ENCODE data around the gene TMEM255A.
"Not testable (repeated sequence)": the region's sequence is repeated elsewhere in the genome, so short reads cannot be mapped to it uniquely, and the experiment has no call there.

Gene TMEM255A

DNA sequence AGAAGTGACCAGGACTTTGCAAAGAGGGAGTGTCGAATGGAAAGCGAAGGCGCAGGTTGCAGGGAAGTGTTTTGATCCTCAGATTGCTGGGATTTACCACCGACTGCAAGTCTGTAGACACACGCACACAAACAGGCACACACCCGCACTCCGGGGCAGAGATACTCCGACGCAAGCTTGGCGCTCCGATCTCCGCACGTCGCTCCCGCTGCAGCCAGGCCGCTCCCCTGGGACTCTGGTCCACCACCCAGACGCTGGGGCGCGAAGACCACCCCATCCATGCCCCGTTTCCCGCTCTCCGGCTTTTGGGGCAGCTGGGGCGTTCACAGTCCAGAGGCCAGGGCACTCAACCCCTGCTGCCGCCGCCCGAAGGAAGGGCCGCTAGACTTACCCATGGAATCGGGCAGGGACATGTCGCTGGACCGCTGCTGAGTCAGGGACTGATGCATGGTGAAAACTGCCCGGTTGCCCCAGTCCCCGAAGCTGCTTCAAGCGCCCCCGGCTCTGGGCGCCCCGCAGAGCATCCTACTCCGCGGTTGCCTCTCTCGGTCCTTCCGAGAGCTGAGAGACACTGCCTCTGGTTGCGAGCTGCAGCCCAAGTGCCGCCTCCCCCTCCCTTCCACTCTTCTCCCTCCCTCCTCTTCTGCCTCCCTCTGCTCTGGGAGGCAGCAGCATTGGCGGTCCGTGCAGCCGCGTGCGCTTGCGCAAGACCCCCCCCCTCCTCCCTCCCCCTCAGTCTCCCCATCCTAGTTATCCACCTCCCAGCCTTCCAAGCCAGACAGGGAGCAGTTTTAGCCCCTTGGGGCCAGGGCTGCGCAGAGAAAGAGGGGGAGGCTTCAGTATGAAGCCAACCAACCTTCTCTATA is at the start of gene TMEM255A:
Gene TMEM255A, minus strand, starts transcription at position 601 of the 866 bp plus-strand sequence. Its CDS starts 152 bp downstream, at position 449.
- DNase-seq (ENCODE audit: low spot score), result no peak

- DNase-seq (ENCODE audit: low spot score), result no peak
Measured at GRCh38 chrX:120358737-120359456, 47.6 kb upstream of the TMEM255A start.

- no peak for DNase-seq (ENCODE audit: low spot score)
Measured at GRCh38 chrX:120357186-120357585, 45.9 kb upstream of the TMEM255A start.

GRCh38 chrX:120356084-120356483 is 44.8 kb upstream of the TMEM255A start:
- DNase-seq (ENCODE audit: low spot score), result no peak

DNA sequence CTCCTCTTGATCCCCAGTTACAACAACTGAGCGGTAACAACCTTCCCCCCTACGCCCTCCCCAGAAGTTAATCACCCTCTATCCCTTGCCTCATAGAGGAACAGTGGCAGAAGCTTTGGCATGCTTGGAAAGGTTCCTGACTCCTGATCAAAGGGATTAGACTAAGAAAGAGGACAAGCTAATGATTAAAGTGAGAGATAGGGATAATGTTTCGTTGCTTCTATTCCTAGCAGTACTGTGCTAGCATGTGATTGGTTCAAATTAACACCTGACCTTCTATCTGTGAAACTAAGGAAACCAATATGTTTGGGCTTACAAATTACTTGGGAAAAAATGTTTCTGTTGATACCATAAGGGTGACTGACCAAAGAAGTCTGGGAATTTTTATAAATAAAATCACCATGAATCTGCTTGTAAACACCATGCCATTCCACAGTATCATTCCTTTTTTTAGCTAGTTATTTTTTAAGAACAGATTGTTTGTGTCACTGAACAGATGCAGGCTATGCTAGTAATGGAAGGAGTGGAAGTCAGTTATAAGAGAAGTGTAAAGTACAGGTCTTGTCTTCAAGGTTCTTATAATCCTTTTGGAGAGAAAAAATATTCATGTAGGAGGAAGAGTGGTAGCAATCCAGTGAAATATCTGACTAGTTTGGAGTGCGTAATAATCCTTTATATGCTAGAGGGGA is 39.3 kb upstream of the TMEM255A start:
- no peak for DNase-seq (ENCODE audit: low spot score)

GRCh38 chrX:120344566-120344965 is 33.3 kb upstream of the TMEM255A start:
- not testable (repeated sequence) for DNase-seq (ENCODE audit: low spot score)

- DNase-seq (ENCODE audit: low spot score), result no peak
Measured at GRCh38 chrX:120336899-120337298, 25.6 kb upstream of the TMEM255A start.

GRCh38 chrX:120335289-120335688 is 24.0 kb upstream of the TMEM255A start:
- no peak for DNase-seq (ENCODE audit: low spot score)

DNA sequence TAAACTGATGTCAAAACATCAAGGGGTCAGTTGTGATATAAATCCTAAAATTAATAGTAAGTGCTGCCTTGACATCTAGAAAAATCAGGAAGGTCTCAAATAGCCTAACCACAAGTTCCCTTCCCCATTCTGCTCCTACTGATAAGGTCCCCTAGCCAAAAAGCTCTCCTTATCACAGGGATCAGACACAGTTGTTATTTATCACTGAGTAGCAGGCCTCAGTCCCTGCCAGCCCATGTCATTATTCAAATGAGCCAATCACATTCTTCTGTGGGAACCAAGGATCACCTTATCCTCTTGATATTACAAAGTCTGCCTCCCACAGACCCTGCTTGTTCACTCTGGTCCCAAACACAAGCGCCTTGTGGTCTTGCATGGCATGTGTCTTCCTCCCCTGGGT is 23.3 kb upstream of the TMEM255A start:
- DNase-seq (ENCODE audit: low spot score), result no peak

DNA sequence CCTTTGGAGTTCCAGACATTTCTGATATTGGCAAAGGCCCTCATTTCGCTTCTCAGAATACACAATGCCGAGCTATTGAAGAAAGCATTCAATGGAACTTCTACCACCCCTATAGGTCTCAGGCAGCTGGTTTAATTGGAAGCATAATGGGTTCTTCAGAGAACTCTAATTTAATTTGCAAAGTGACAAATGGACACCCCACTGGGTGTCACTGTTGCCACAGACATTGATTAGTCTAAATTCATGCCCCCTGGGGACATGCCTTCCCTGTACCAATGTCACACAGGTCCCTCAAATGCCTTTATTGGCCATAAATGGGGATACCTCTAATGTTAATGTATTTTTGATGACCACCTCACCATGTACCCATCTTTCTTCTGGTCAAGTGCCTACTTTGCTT is 22.9 kb upstream of the TMEM255A start:
- DNase-seq (ENCODE audit: low spot score), result no peak

DNA sequence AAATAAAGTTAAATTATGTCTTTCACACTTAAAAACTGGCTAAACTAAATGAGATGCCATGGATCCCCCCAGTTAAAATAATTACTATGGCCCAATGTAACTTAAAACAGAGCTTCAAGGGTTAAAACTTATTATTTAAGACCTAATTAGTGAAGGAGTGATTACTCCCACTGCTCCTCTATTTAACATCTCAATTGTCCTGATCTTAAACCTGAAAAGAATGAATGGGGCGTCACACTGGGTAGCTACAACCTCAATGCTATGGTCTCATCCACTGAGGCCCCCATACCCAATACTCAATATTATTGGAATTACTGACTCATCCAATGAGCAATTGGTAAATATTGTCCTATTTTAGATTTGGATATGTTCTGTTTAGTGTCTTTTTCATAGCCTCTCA is 21.1 kb upstream of the TMEM255A start:
- no peak for DNase-seq (ENCODE audit: low spot score)

GRCh38 chrX:120331116-120331515 is 19.9 kb upstream of the TMEM255A start:
- DNase-seq (ENCODE audit: low spot score), result no peak

GRCh38 chrX:120321520-120322281 is 10.4 kb upstream of the TMEM255A start:
- no peak for DNase-seq (ENCODE audit: low spot score)

- DNase-seq (ENCODE audit: low spot score), result no peak
Measured at GRCh38 chrX:120318411-120318810, 7.2 kb upstream of the TMEM255A start.

GRCh38 chrX:120316587-120317283 is 5.5 kb upstream of the TMEM255A start:
- DNase-seq (ENCODE audit: low spot score), result no peak

GRCh38 chrX:120315776-120316175 is 4.5 kb upstream of the TMEM255A start:
- DNase-seq (ENCODE audit: low spot score), result no peak

DNA sequence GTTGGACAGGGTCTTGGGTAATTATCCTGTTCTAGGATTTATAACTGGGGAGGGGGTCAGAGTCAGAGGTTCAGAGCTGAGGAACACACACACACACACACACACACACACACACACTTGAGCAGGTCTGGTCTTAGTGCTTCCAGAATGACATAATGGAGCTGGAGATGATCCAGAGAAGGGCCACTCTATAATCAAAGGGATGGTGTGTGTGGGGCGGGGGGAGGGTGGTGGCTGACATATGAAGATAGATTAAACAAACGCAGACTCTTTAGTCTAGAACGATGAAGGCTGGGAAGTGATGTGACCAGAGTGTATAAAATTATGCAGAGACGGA is 434 bp upstream of the TMEM255A start:
- DNase-seq (ENCODE audit: low spot score), result no peak

GRCh38 chrX:120309873-120310705 is 1.2 kb downstream of the TMEM255A start:
- no peak for DNase-seq (ENCODE audit: low spot score)

GRCh38 chrX:120308959-120309872 is 2.0 kb downstream of the TMEM255A start:
- peak; percentile 72 for DNase-seq (ENCODE audit: low spot score)

Data from CD4-positive, alpha-beta T cell treated with Interleukin-6 at 100 ng/mL for 8 hours (primary cell).